IMR-90 (cell line): ENCODE data around the gene CXorf65. TPM values are rescaled to one million over a fixed set of nuclear protein-coding genes. Genes with fewer than 3 reads are reported as not detected.

Experiments used
- ATAC-seq: fragments of 200-7000 bp; cut with Tn5 transposase; 2 replicates; pipeline ENCODE4 v1.9.1; 2020; ENCODE audit warnings: low read depth, mild to moderate bottlenecking, moderate library complexity
- BruUV-seq: library from RNA; stranded (reverse); fragments of 400-500 nt; replicated peaks from 2 replicates; lab custom pipeline; 2021; lab: Mats Ljungman, UMichigan
- CTCF ChIA-PET: fragments of 300-600 bp; formaldehyde crosslinking; extraction: SDS; loops from one replicate; lab custom pipeline; 2021; ENCODE audit warnings: antibody characterized with exemption; lab: Yijun Ruan, JAX
- POLR2A ChIA-PET: fragments of 300-600 bp; sonication (Branson Sonifier 250); formaldehyde crosslinking; loops from one replicate; lab custom pipeline; 2022; ENCODE audit warnings: antibody characterized with exemption; ENCODE audit not compliant: unreplicated experiment; lab: Charles Lee
- DNase-seq: peaks from one replicate; pipeline ENCODE4 v3.0.0; 2013
- H2AFZ ChIP-seq: replicated peaks from 2 replicates; pipeline ENCODE3; 2013; ENCODE audit warnings: low read length, mild to moderate bottlenecking; ENCODE audit not compliant: poor library complexity
- H2AK5ac ChIP-seq: 2 replicates; pipeline ENCODE4 v1.6.1; 2013; ENCODE audit warnings: low read depth, low read length, inconsistent platforms
- H2AK9ac ChIP-seq: replicated peaks from 2 replicates; pipeline ENCODE3; 2013; ENCODE audit warnings: mild to moderate bottlenecking, low read depth, low read length, moderate library complexity; ENCODE audit not compliant: poor library complexity
- H2BK120ac ChIP-seq: 2 replicates; pipeline ENCODE4 v1.6.1; 2013; ENCODE audit warnings: low read depth, low read length, inconsistent platforms
- H2BK15ac ChIP-seq: 3 replicates; pipeline ENCODE4 v1.6.1; 2013; ENCODE audit warnings: low read depth, low read length, inconsistent platforms
- H2BK20ac ChIP-seq: 2 replicates; pipeline ENCODE4 v1.6.1; 2013; ENCODE audit warnings: low read depth, mild to moderate bottlenecking, inconsistent platforms, low read length, moderate library complexity
- H2BK5ac ChIP-seq: 2 replicates; pipeline ENCODE4 v1.6.1; 2013; ENCODE audit warnings: mild to moderate bottlenecking, low read depth, low read length, inconsistent platforms; ENCODE audit not compliant: poor library complexity, severe bottlenecking
- H3K14ac ChIP-seq: replicated peaks from 2 replicates; pipeline ENCODE4 v1.6.1; 2013; ENCODE audit warnings: low read depth, low read length, inconsistent platforms
- H3K18ac ChIP-seq: 2 replicates; pipeline ENCODE4 v1.6.1; 2013; ENCODE audit warnings: low read depth, low read length, control low read depth
- H3K23ac ChIP-seq: 2 replicates; pipeline ENCODE4 v1.6.1; 2013; ENCODE audit warnings: low read depth, low read length, inconsistent platforms
- H3K27ac ChIP-seq: 2 replicates; pipeline ENCODE4 v1.5.1; 2013; ENCODE audit warnings: mild to moderate bottlenecking, control low read depth, low read length; ENCODE audit not compliant: insufficient read depth
- H3K27me3 ChIP-seq: 2 replicates; pipeline ENCODE4 v1.6.1; 2013; ENCODE audit warnings: low read length; ENCODE audit not compliant: control insufficient read depth, insufficient read depth
- H3K36me3 ChIP-seq: 2 replicates; pipeline ENCODE4 v1.6.1; 2013; ENCODE audit warnings: low read length, mixed read lengths; ENCODE audit not compliant: control insufficient read depth, insufficient read depth
- H3K4ac ChIP-seq: 2 replicates; pipeline ENCODE4 v1.6.1; 2013; ENCODE audit warnings: low read depth, low read length, inconsistent platforms
- H3K4me1 ChIP-seq: 2 replicates; pipeline ENCODE4 v1.6.1; 2013; ENCODE audit warnings: low read length, mixed read lengths; ENCODE audit not compliant: control insufficient read depth, insufficient read depth
- H3K4me2 ChIP-seq: 2 replicates; pipeline ENCODE4 v1.6.1; 2013; ENCODE audit warnings: low read depth, mild to moderate bottlenecking, control low read depth, low read length, moderate library complexity
- H3K4me3 ChIP-seq: 2 replicates; pipeline ENCODE4 v1.5.1; 2013; ENCODE audit warnings: low read depth, mild to moderate bottlenecking, control low read depth, low read length, moderate library complexity; ENCODE audit not compliant: insufficient read depth
- H3K56ac ChIP-seq: 2 replicates; pipeline ENCODE4 v1.6.1; 2013; ENCODE audit warnings: low read length, inconsistent platforms; ENCODE audit not compliant: insufficient read depth; ENCODE audit errors: extremely low read depth
- H3K79me1 ChIP-seq, 2 experiments: 2 replicates each; pipeline ENCODE4 v1.6.1; 2013; ENCODE audit warnings: low read length in 2 of 2, inconsistent platforms in 1 of 2, low read depth in 1 of 2
- H3K9ac ChIP-seq: 2 replicates; pipeline ENCODE4 v1.6.1; 2013; ENCODE audit warnings: low read depth, low read length, control low read depth
- H3K9me1 ChIP-seq: 2 replicates; pipeline ENCODE4 v1.6.1; 2013; ENCODE audit warnings: low read length, inconsistent platforms; ENCODE audit not compliant: insufficient read depth
- H3K9me3 ChIP-seq: 2 replicates; pipeline ENCODE4 v1.6.1; 2013; ENCODE audit warnings: low read length; ENCODE audit not compliant: control insufficient read depth, insufficient read depth
- H4K20me1 ChIP-seq: 2 replicates; pipeline ENCODE4 v1.6.1; 2013; ENCODE audit warnings: low read length, inconsistent platforms; ENCODE audit not compliant: insufficient read depth
- H4K5ac ChIP-seq: 2 replicates; pipeline ENCODE4 v1.6.1; 2013; ENCODE audit warnings: mild to moderate bottlenecking, low read depth, low read length, control low read depth
- H4K8ac ChIP-seq, 2 experiments: 2 replicates each; pipeline ENCODE4 v1.6.1; 2013; ENCODE audit warnings: low read depth in 2 of 2, low read length in 2 of 2, control low read depth in 1 of 2, inconsistent platforms in 1 of 2
- H4K91ac ChIP-seq: 2 replicates; pipeline ENCODE4 v1.6.1; 2013; ENCODE audit warnings: low read depth, low read length, inconsistent platforms; ENCODE audit not compliant: insufficient read depth
- CEBPB ChIP-seq: IDR thresholded peaks from 2 replicates; pipeline ENCODE4 v1.6.1; 2012; ENCODE audit warnings: low read depth, low read length, improper control_type of control experiment
- POLR2A ChIP-seq: IDR thresholded peaks from 2 replicates; pipeline ENCODE4 v1.6.1; 2012; ENCODE audit warnings: mild to moderate bottlenecking, low read depth, low read length
- WGBS, 2 experiments: methylation state at CpG; one replicate each; pipeline versions ENCODE4 v1.1.5 to v1.1.7; 2013; ENCODE audit warnings: missing lambda C conversion rate in 2 of 2; ENCODE audit not compliant: insufficient read length in 1 of 2; ENCODE audit errors: extremely low coverage in 2 of 2; 5-methylcytosine and 5-hydroxymethylcytosine counted together
- dilution Hi-C: fragments of 300-500 bp; cut with HindIII; formaldehyde crosslinking; loops from one replicate; pipeline ENCODE4 v1.14.3; 2018; ENCODE audit warnings: low sequenced_read_pairs; ENCODE audit not compliant: unreplicated experiment
- in situ Hi-C: fragments of 300-500 bp; cut with MboI; formaldehyde crosslinking; loops from 3 replicates; pipeline ENCODE4 v1.14.3; 2019; ENCODE audit warnings: low sequenced_read_pairs, inconsistent platforms, mixed read lengths
- intact Hi-C: fragments of 100-400 bp; cut with micrococcal nuclease; formaldehyde crosslinking; loops from 2 replicates; pipeline ENCODE4 v1.10.0; 2022
- polyA plus RNA-seq, 3 experiments: library from polyadenylated mRNA; depleted of rRNA; stranded (reverse); fragments of >200 nt; gene quantifications; 2 replicates each; pipeline ENCODE4 v1.2.3, GENCODE V29; 2012; ENCODE audit warnings: low replicate concordance in 1 of 3
- total RNA-seq: library from RNA; depleted of rRNA; stranded (reverse); fragments of >200 nt; gene quantifications from 2 replicates; pipeline ENCODE4 v1.2.3, GENCODE V29; 2012

The CXorf65 gene
- total and polyA plus RNA-seq, 2 of the 4 experiments (the other 2 are of a cell fraction): not detected

DNA sequence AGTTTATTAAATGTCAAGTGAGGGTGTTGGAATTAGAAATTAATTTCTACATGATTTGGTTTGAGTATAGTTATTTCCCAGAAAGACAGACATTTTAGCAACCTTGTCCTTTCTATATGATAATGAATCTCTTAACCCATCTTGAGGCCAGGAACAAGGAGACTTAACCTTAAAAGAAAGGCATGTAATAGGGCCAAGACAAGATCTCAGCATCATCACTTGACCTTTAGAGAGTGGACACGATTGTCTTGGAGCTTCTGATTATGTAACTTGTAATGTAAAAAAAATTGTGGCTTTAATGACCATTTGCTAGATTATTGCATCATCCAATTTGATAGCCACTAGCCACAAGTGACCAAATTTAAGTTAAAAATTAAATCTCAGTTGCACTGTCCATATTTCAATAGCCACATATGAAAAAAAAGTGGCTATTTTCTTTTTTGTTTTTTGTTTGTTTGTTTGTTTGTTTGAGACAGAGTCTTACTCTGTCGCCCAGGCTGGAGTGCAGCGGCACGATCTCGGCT, 24.4 kb downstream of the CXorf65 start:
- no peak overlapping the region for H2BK15ac ChIP-seq
- H3K23ac ChIP-seq: no peak overlapping the region
- no peak overlapping the region for H3K27ac ChIP-seq
- BruUV-seq: no TSS peak
- no peak overlapping the region for H3K56ac ChIP-seq
- ChIA-PET POLR2A (no interaction called here), CTCF (no interaction called here)
- DNase-seq: no peak
- no peak overlapping the region for H3K4ac ChIP-seq
- no peak overlapping the region for H2BK20ac ChIP-seq
- no peak overlapping the region for H4K5ac ChIP-seq
- H3K9ac ChIP-seq: no peak overlapping the region
- H2AK5ac ChIP-seq: no peak overlapping the region
- no peaks in the 10 kb centered on the region for H3K79me1 ChIP-seq
- in situ Hi-C loops: no loop called here
- dilution Hi-C loops: no loop called here
- no peak overlapping the region for H2AFZ ChIP-seq
- H4K91ac ChIP-seq: no peak overlapping the region
- peak; percentile 72 for TF ChIP-seq CEBPB
- no peak for TF ChIP-seq POLR2A
- ATAC-seq: no peak
- no peak overlapping the region for H2AK9ac ChIP-seq
- H2BK120ac ChIP-seq: no peak overlapping the region
- no peak overlapping the region for H3K4me3 ChIP-seq
- H3K4me2 ChIP-seq: no peak overlapping the region
- intact Hi-C loops: no loop called here
- no peak overlapping the region for H3K18ac ChIP-seq
- H3K27me3 ChIP-seq: peaks cover 5% of the 10 kb centered on the region
- H3K36me3 ChIP-seq: no peaks in the 10 kb centered on the region
- H3K14ac ChIP-seq: no peak overlapping the region
- no peaks in the 10 kb centered on the region for H3K9me1 ChIP-seq
- no peak overlapping the region for H2BK5ac ChIP-seq
- WGBS, 2 experiments: no CpG with 5 or more reads among the region's 5 CpGs
- no peaks in the 10 kb centered on the region for H3K9me3 ChIP-seq
- no peak overlapping the region for H4K8ac ChIP-seq
- no peaks in the 10 kb centered on the region for H4K20me1 ChIP-seq
- H3K4me1 ChIP-seq: no peaks in the 10 kb centered on the region
